ENCODE measurements around the gene NLN. TPM values are rescaled to one million over a fixed set of nuclear protein-coding genes. Genes with fewer than 3 reads are reported as not detected.

The NLN gene
- total and polyA plus RNA-seq, 2 of the 4 experiments (the other 2 are of a cell fraction), result 19.1 to 37.1 TPM

DNA sequence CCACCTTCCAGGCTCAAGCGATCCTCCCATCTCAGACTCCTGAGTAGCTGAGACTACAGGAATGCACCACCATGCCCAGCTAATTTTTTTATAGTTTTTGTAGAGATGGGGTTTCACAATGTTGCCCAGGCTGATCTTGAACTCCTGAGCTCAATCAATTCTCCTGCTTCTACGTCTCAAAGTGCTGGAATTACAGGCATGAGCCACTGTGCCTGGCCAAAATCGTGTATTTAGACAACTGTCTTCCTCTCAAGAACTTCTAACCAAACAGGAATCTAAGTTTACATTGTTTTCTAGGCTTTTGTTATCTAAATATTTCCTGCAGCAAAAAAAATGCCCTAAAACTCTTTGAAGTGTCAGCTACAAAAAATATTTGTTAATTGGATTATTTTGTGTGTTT lies 78.8 kb downstream of the NLN start:
- Histone ChIP-seq H3K9ac (ENCODE audit: low read depth, low read length) (no peak overlapping the region), H4K20me1 (ENCODE audit: insufficient read depth, low read length) (no peaks in the 10 kb centered on the region), H3K79me1 (ENCODE audit: low read depth in 1 of 2, low read length in 2 of 2) (peaks cover 2 to 23% of the 10 kb centered on the region in 2 experiments; a peak in 3 of 4 replicates), H3K23ac (ENCODE audit: low read depth, low read length) (no peak overlapping the region), H2AK5ac (ENCODE audit: low read depth, low read length) (peak overlapping the region; percentile 67; the same call in 1 of the 2 replicates), H3K27ac (ENCODE audit: insufficient read depth, low read length) (peak overlapping the region; percentile 68; the same call in 1 of the 2 replicates), H2AK9ac (replicated peaks; ENCODE audit: low read depth, low read length, poor library complexity) (no peak overlapping the region), H3K4ac (ENCODE audit: low read depth, low read length) (peak overlapping the region; percentile 68), H3K36me3 (ENCODE audit: control insufficient read depth, insufficient read depth, low read length) (peaks cover 1% of the 10 kb centered on the region), H3K14ac (replicated peaks; ENCODE audit: low read depth, low read length) (no peak overlapping the region), H3K9me3 (ENCODE audit: control insufficient read depth, insufficient read depth, low read length) (peaks cover 2% of the 10 kb centered on the region; the same call in 1 of the 2 replicates), H3K4me3 (ENCODE audit: insufficient read depth, low read depth, low read length) (no peak overlapping the region), H3K27me3 (ENCODE audit: control insufficient read depth, insufficient read depth, low read length) (no peaks in the 10 kb centered on the region), H2BK20ac (ENCODE audit: low read depth, low read length) (peak overlapping the region; percentile 38; the same call in 1 of the 2 replicates), H4K8ac (ENCODE audit: low read depth in 2 of 2, low read length in 2 of 2) (peak overlapping the region in 1 of 2 experiments; percentile 67; a peak in 1 of 4 replicates), H3K4me1 (ENCODE audit: control insufficient read depth, insufficient read depth, low read length) (peaks cover 11% of the 10 kb centered on the region), H3K18ac (ENCODE audit: low read depth, low read length) (0 out of 2 replicates have a peak overlapping the region, but pooled peaks have one; percentile 21), H2BK120ac (ENCODE audit: low read depth, low read length) (peak overlapping the region; percentile 32), H2AFZ (replicated peaks; ENCODE audit: low read length, poor library complexity) (no peak overlapping the region), H3K4me2 (ENCODE audit: low read depth, low read length) (peak overlapping the region; percentile 48; the same call in 1 of the 2 replicates), H4K91ac (ENCODE audit: insufficient read depth, low read depth, low read length) (peak overlapping the region; percentile 19; the same call in 1 of the 2 replicates), H3K9me1 (ENCODE audit: insufficient read depth, low read length) (peaks cover 7% of the 10 kb centered on the region), H2BK15ac (ENCODE audit: low read depth, low read length) (no peak overlapping the region), H4K5ac (ENCODE audit: low read depth, low read length) (no peak overlapping the region), H2BK5ac (ENCODE audit: low read depth, low read length, poor library complexity, severe bottlenecking) (peak overlapping the region; percentile 66), H3K56ac (ENCODE audit: extremely low read depth, insufficient read depth, low read length) (no peak overlapping the region)
- TF ChIP-seq, protein P1, sequence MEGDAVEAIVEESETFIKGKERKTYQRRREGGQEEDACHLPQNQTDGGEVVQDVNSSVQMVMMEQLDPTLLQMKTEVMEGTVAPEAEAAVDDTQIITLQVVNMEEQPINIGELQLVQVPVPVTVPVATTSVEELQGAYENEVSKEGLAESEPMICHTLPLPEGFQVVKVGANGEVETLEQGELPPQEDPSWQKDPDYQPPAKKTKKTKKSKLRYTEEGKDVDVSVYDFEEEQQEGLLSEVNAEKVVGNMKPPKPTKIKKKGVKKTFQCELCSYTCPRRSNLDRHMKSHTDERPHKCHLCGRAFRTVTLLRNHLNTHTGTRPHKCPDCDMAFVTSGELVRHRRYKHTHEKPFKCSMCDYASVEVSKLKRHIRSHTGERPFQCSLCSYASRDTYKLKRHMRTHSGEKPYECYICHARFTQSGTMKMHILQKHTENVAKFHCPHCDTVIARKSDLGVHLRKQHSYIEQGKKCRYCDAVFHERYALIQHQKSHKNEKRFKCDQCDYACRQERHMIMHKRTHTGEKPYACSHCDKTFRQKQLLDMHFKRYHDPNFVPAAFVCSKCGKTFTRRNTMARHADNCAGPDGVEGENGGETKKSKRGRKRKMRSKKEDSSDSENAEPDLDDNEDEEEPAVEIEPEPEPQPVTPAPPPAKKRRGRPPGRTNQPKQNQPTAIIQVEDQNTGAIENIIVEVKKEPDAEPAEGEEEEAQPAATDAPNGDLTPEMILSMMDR (conservative IDR thresholded peaks at IDR 0.05; ENCODE audit: low read depth, low read length), result no peak
- TF ChIP-seq RFX5 (IDR thresholded peaks at IDR 0.05; ENCODE audit: low read depth, low read length), result no peak
- TF ChIP-seq CHD1 (IDR thresholded peaks at IDR 0.05; ENCODE audit: low read depth, low read length), result no peak
- TF ChIP-seq, protein P2, sequence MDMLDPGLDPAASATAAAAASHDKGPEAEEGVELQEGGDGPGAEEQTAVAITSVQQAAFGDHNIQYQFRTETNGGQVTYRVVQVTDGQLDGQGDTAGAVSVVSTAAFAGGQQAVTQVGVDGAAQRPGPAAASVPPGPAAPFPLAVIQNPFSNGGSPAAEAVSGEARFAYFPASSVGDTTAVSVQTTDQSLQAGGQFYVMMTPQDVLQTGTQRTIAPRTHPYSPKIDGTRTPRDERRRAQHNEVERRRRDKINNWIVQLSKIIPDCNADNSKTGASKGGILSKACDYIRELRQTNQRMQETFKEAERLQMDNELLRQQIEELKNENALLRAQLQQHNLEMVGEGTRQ (IDR thresholded peaks at IDR 0.05; ENCODE audit: low read depth, low read length), result no peak
- TF ChIP-seq RCOR1 (IDR thresholded peaks at IDR 0.05; ENCODE audit: insufficient replicate concordance, low read length), result no peak
- TF ChIP-seq NFE2L2 (IDR thresholded peaks at IDR 0.05; ENCODE audit: low read depth, low read length), result no peak
- WGBS, 2 experiments (ENCODE audit: extremely low coverage in 2 of 2, insufficient read length in 1 of 2), result no CpG with 5 or more reads among the region's 3 CpGs
- peak; percentile 59 for ATAC-seq (ENCODE audit: low read depth)
- BruUV-seq (replicated peaks), result no TSS peak
- intact Hi-C loops (cut with micrococcal nuclease) (loop anchor here (5.0 kb wide), 2 partner anchors 38 to 127 kb away; partner anchors contain the start of gene ERBIN), in situ Hi-C loops (cut with MboI; ENCODE audit: low sequenced_read_pairs) (no loop called here), dilution Hi-C loops (cut with HindIII; ENCODE audit: low sequenced_read_pairs, unreplicated experiment) (no loop called here)
- DNase-seq, result peak; percentile 31
- POLR2A ChIA-PET (ENCODE audit: unreplicated experiment), result interaction anchor here (0.7 to 0.9 kb wide), 2 partner anchors 124 to 126 kb away, joined by 3 to 4 read pairs; partner anchors contain the start of gene ERBIN
- CTCF ChIA-PET, result no interaction called here
